GM12878 (cell line): ENCODE measurements around the gene HMCN2.

Source experiments
- CTCF ChIP-seq, 3 experiments: IDR thresholded peaks in 2 of 3; conservative IDR thresholded peaks in 1 of 3; 2 replicates each; pipeline ENCODE4 v1.5.1; 2011; ENCODE audit warnings: low read depth in 3 of 3, low read length in 3 of 3, mild to moderate bottlenecking in 3 of 3, control low read depth in 2 of 3, moderate library complexity in 2 of 3, inconsistent platforms in 1 of 3, mixed read lengths in 1 of 3; ENCODE audit not compliant: control insufficient read depth in 2 of 3, insufficient read depth in 1 of 3; ENCODE audit errors: extremely low read depth in 1 of 3
- NR2C2 ChIP-seq: IDR thresholded peaks from 2 replicates; pipeline ENCODE4 v1.6.1; 2011; ENCODE audit warnings: borderline replicate concordance, low read depth; ENCODE audit not compliant: control insufficient read depth, insufficient read length
- SUPT20H ChIP-seq: IDR thresholded peaks from 2 replicates; pipeline ENCODE4 v1.6.1; 2011; ENCODE audit warnings: low read depth, mild to moderate bottlenecking, low read length, moderate library complexity, borderline replicate concordance; ENCODE audit not compliant: control insufficient read depth

DNA sequence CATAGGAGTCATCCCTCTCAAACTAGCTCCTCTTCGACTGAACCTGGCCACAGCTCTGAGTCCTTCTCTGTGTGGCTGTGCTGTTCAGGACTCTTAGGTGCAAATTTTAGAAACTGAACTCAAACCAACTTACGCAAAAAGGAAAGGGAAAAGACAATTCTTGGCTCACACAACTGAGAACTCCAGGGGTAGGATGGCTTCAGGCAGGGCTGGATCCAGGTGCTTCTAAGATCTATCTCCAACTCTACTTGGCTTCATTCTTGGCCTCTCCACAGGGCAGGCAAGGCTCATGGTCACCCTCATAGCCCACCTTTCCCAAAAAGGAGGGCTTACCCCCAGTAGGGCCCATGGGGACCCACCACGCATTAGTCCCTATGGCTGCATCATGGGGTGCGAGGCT is 187.3 kb downstream of the HMCN2 start:
- TF ChIP-seq SUPT20H (no peak), NR2C2 (no peak), CTCF (IDR thresholded peaks at IDR 0.05 in 2 of 3, conservative IDR thresholded peaks at IDR 0.05 in 1 of 3; ENCODE audit: control insufficient read depth in 2 of 3, extremely low read depth in 1 of 3, insufficient read depth in 1 of 3, low read depth in 3 of 3, low read length in 3 of 3) (no peak)
